ENCODE results near the gene UBAP2. TPM values are rescaled to one million over a fixed set of nuclear protein-coding genes. Genes with fewer than 3 reads are reported as not detected.
A peak's percentile ranks its signal among the peaks of the same experiment; 100 is the strongest.

UBAP2 gene
- total RNA-seq, 2 experiments from 2014 or later = 43.4 to 45.6 TPM

DNA sequence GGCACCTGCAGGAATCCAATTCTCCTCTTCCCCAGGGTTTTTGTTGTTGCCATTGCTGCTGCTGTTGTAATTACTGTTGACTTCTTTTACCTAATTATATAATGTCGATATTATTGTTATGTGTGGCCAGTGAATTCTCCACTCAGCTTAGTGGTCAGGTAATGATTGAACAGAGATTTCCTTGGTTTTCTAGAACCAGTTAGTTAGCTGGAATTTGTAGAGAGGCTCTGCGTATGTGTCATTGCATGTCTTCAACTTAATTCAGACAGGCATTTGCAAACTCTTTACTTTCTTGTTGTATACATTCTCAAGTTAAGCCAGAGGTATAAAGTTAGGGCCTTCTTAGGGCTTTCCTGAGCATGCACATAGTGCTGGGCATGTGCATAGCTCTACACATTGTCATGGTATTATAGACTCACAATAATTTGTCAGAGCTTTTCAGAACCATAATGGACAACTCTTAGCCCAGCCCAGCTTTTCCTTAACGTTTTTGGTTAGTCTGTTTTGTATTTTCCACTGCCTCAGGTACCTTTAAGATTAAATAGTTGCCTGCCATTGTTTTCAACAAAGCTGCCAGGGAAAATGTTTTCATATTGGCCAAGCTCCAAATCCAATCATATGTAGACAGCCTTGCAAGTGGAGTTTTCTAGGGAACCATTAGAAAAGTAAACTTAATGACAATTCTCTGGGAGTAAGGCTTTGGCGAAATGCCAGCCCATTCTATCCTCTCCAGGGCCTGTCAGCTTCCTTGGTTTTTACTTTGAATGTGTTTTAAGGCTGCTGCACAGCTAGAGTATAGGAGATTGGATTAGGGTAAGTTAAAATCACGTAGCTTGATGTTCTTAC is 163.6 kb downstream of the UBAP2 start:
- no peak overlapping the region for H3K4me3 Mint-ChIP-seq

DNA sequence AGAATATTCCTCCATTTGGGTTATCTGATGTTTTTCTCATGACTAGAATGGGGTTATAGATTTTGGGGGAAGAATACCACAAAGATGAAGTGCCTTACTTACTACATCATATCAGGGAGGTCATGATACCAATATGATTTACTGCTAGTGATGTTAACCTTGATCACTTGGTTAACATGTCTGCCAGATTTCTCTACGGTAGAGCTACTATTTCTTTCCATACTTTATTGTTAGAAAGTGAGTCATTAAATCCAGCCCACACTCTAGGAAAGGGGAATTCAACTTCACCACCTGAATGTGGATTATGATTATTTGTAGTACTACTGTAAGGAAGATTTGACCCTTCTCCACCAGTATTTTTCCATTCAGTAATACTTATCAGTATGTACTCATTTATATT is 167.1 kb downstream of the UBAP2 start:
- POLR2A ChIA-PET = no interaction called here
- Mint-ChIP-seq H3K27ac (peak overlapping the region; percentile 86), H3K9me3 (peaks cover 1% of the 10 kb centered on the region), H3K36me3 (ENCODE audit: low read depth) (peaks cover 4% of the 10 kb centered on the region), H3K27me3 (no peaks in the 10 kb centered on the region), H3K4me1 (ENCODE audit: low read depth) (peaks cover 52% of the 10 kb centered on the region), H3K4me3 (no peak overlapping the region)
- peak; percentile 71 for ATAC-seq
- no peak for DNase-seq
- intact Hi-C loops (cut with micrococcal nuclease) = no loop called here
- CTCF ChIA-PET = interaction anchor here (0.9 to 1.6 kb wide), 2 partner anchors 21 to 69 kb away, joined by 3 read pairs; no protein-coding TSS in a partner anchor
- TF ChIP-seq, protein P1, sequence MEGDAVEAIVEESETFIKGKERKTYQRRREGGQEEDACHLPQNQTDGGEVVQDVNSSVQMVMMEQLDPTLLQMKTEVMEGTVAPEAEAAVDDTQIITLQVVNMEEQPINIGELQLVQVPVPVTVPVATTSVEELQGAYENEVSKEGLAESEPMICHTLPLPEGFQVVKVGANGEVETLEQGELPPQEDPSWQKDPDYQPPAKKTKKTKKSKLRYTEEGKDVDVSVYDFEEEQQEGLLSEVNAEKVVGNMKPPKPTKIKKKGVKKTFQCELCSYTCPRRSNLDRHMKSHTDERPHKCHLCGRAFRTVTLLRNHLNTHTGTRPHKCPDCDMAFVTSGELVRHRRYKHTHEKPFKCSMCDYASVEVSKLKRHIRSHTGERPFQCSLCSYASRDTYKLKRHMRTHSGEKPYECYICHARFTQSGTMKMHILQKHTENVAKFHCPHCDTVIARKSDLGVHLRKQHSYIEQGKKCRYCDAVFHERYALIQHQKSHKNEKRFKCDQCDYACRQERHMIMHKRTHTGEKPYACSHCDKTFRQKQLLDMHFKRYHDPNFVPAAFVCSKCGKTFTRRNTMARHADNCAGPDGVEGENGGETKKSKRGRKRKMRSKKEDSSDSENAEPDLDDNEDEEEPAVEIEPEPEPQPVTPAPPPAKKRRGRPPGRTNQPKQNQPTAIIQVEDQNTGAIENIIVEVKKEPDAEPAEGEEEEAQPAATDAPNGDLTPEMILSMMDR (IDR thresholded peaks at IDR 0.05) = no peak

More for the DNA sequence above, 163.6 kb downstream of the UBAP2 start:
- CTCF ChIA-PET = interaction anchor here (1.0 to 1.3 kb wide), 4 partner anchors 10 to 189 kb away, joined by 3 to 4 read pairs (median 3); no protein-coding TSS in a partner anchor
- DNase-seq (no peak), ATAC-seq (no peak)
- no peaks in the 10 kb centered on the region for H3K27me3 Mint-ChIP-seq
- peaks cover 37% of the 10 kb centered on the region for H3K4me1 Mint-ChIP-seq (ENCODE audit: low read depth)
- H3K36me3 Mint-ChIP-seq (ENCODE audit: low read depth) = peaks cover 13% of the 10 kb centered on the region
- TF ChIP-seq, protein P1 (IDR thresholded peaks at IDR 0.05) = no peak
- H3K9me3 Mint-ChIP-seq = peaks cover 1% of the 10 kb centered on the region
- H3K27ac Mint-ChIP-seq = no peak overlapping the region
- POLR2A ChIA-PET = interaction anchor here (1.1 kb wide), 1 partner anchor 163 kb away, joined by 4 read pairs; the partner anchor contains the start of gene UBAP2
- intact Hi-C loops (cut with micrococcal nuclease) = no loop called here

DNA sequence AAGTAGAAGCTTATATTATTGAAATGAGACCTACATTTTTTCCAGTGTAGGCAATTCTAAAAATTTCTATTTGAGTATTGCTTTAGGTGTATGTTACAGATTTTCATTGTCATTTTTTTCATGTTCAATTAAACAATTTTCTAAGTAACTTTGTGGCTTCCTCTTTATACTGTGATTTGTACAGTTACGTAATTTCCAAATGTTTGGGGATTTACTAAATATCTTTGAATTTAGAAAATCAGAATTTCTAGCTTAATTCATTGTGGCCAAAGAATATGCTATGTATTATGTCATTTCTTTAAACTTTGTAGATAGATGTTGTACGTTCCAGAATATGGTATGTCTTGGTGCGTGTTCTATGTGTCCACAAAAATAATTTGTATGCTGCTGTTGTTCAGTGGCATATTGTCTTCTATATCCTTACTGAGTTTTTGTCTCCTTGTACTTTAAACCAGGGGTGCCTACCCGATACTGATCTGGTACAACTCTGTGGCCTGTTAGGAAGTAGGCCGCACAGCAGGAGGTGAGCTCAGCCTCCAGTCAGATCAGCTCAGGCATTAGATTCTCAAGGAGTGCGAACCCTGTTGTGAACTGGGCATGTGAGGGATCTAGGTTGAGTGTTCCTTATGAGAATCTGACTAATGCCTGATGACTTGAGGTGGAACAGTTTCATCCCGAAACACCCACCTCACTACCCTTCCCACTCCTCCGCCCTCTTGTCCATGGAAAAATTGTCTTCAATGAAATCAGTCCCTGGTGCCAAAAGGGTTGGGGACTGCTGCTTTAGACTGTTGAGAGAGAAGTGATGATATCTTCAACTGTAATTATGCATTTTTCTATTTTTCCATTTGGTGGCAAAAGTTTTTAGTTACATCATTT is 168.2 kb downstream of the UBAP2 start:
- H3K4me3 Mint-ChIP-seq = no peak overlapping the region
- peaks cover 49% of the 10 kb centered on the region for H3K4me1 Mint-ChIP-seq (ENCODE audit: low read depth)
- CTCF ChIA-PET = interaction anchor here (1.0 to 1.6 kb wide), 2 partner anchors 10 to 67 kb away, joined by 3 to 4 read pairs; no protein-coding TSS in a partner anchor
- H3K36me3 Mint-ChIP-seq (ENCODE audit: low read depth) = peaks cover 4% of the 10 kb centered on the region
- H3K9me3 Mint-ChIP-seq = peaks cover 1% of the 10 kb centered on the region
- POLR2A ChIA-PET = interaction anchor here (0.6 kb wide), 1 partner anchor 22 kb away, joined by 3 read pairs; no protein-coding TSS in a partner anchor
- ATAC-seq = no peak
- TF ChIP-seq, protein P1 (IDR thresholded peaks at IDR 0.05) = no peak
- no peaks in the 10 kb centered on the region for H3K27me3 Mint-ChIP-seq
- intact Hi-C loops (cut with micrococcal nuclease) = no loop called here
- peak overlapping the region; percentile 86 for H3K27ac Mint-ChIP-seq
- DNase-seq = no peak

DNA sequence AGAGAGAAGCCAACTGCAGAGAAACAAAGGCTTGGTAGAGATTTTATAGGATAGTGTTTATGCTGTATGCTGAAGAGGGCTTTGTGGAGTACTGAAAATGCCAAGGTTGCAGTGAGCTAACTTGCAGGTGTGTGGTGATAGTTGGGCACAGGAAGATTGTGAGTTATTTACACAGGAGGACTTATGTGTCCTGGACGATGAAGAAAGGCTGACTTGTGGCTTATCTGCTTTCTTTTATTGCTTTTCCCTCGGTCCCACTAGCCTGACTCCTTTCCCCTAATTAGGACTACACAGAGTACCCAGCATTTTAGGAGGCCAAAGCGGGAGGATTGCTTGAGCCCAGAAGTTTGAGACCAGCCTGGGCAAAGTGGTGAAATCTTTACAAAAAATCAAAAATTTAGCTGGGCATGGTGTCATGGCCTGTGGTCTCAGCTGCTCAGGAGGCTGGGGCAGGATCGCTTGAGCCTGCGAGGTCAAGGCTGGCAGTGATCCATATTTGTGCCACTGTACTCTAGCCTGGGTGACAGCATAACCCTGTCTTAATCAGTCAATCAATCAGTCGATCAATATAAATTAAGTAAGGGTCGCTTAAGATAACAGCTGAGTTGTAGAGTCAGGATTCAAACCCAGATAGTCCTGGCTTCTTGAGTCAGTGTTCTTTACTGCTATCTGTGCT is 169.9 kb downstream of the UBAP2 start:
- H3K27ac Mint-ChIP-seq = peak overlapping the region; percentile 58
- intact Hi-C loops (cut with micrococcal nuclease) = no loop called here
- H3K27me3 Mint-ChIP-seq = no peaks in the 10 kb centered on the region
- CTCF ChIA-PET = no interaction called here
- TF ChIP-seq, protein P1 (IDR thresholded peaks at IDR 0.05) = no peak
- H3K4me3 Mint-ChIP-seq = no peak overlapping the region
- H3K4me1 Mint-ChIP-seq (ENCODE audit: low read depth) = peaks cover 38% of the 10 kb centered on the region
- ATAC-seq (no peak), DNase-seq (no peak)
- H3K9me3 Mint-ChIP-seq = peaks cover 1% of the 10 kb centered on the region
- POLR2A ChIA-PET = no interaction called here
- peaks cover 4% of the 10 kb centered on the region for H3K36me3 Mint-ChIP-seq (ENCODE audit: low read depth)
